Measurements from ENCODE around the gene DIS3L2.

DIS3L2 gene

GRCh38 chr2:232351686-232352510 is 390.4 kb downstream of the DIS3L2 start:
- no peak for TF ChIP-seq SIN3A (IDR thresholded peaks at IDR 0.05; ENCODE audit: borderline replicate concordance, insufficient read depth, low read length)
- no peak for TF ChIP-seq POLR2AphosphoS5 (IDR thresholded peaks at IDR 0.05; ENCODE audit: low read depth, low read length)
- TF ChIP-seq REST (IDR thresholded peaks at IDR 0.05; ENCODE audit: insufficient read depth in 1 of 2, low read depth in 2 of 2, low read length in 2 of 2) = no peak
- no peak for TF ChIP-seq FOXP2 (optimal IDR thresholded peaks at IDR 0.05; ENCODE audit: borderline replicate concordance, extremely low read depth, extremely low read length, insufficient read depth)

DNA sequence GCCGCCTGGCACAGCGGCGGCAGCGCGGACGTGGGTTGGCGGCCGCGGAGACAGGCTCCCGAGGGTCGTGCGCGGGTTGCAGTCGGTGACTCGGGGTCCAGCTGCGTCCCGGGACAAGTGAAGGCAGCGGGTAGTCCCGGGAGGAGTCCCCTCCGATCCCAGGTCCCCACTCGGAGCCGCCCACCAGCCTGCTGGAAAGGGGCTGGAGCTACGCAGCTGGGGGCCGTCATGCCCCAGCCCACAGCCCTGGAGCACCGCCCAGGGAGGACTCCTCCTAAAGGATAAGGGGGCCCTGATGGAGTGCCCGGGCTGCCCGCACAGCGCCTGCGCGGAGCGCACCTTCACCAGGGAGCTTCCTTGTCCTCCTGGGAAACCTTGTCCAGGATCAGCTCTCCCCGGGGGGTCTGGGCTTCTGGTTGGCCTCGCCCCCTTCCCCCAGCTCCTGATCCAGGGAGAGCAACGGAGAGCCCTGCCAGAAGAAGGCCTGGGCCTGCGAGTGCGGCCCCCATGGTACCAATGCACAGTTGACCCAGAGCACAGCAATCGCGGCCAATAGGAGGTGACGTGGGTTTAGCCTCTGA is 391.1 kb downstream of the DIS3L2 start:
- TF ChIP-seq TAF1 (IDR thresholded peaks at IDR 0.05; ENCODE audit: borderline replicate concordance, insufficient read depth, low read length) (no peak), REST (IDR thresholded peaks at IDR 0.05; ENCODE audit: insufficient read depth in 1 of 2, low read depth in 2 of 2, low read length in 2 of 2) (no peak), SIN3A (IDR thresholded peaks at IDR 0.05; ENCODE audit: borderline replicate concordance, insufficient read depth, low read length) (no peak)

DNA sequence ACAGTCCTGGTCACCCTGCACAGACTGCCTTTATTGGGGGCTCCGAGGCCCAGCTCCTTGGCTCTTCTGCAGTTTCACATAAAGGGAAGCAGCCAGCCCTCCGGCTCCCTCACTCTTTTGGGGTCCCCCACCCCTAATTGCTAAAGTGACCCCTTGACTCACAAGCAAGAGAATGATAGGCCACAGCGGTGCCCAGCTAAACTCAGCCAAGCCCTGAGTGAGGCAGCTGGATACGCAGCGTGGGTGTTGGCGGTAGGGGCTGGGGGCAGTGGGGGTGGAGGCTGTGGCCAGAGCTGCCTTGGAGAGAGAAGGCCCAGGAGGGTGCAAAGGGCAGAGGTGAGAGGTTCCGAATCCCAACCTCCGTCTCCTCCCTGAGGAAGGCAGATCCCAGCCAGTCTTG is 391.6 kb downstream of the DIS3L2 start:
- TF ChIP-seq SIN3A (IDR thresholded peaks at IDR 0.05; ENCODE audit: borderline replicate concordance, insufficient read depth, low read length) (no peak), POLR2AphosphoS5 (IDR thresholded peaks at IDR 0.05; ENCODE audit: low read depth, low read length) (no peak), REST (IDR thresholded peaks at IDR 0.05; ENCODE audit: insufficient read depth in 1 of 2, low read depth in 2 of 2, low read length in 2 of 2) (no peak), FOXP2 (optimal IDR thresholded peaks at IDR 0.05; ENCODE audit: borderline replicate concordance, extremely low read depth, extremely low read length, insufficient read depth) (no peak), TAF1 (IDR thresholded peaks at IDR 0.05; ENCODE audit: borderline replicate concordance, insufficient read depth, low read length) (no peak)

- TF ChIP-seq FOXP2 (optimal IDR thresholded peaks at IDR 0.05; ENCODE audit: borderline replicate concordance, extremely low read depth, extremely low read length, insufficient read depth) = no peak
- TF ChIP-seq TAF1 (IDR thresholded peaks at IDR 0.05; ENCODE audit: borderline replicate concordance, insufficient read depth, low read length) = no peak
- TF ChIP-seq REST (IDR thresholded peaks at IDR 0.05; ENCODE audit: insufficient read depth in 1 of 2, low read depth in 2 of 2, low read length in 2 of 2) = no peak
- TF ChIP-seq SIN3A (IDR thresholded peaks at IDR 0.05; ENCODE audit: borderline replicate concordance, insufficient read depth, low read length) = no peak
- no peak for TF ChIP-seq POLR2AphosphoS5 (IDR thresholded peaks at IDR 0.05; ENCODE audit: low read depth, low read length)
Measured at GRCh38 chr2:232353660-232354059, 392.1 kb downstream of the DIS3L2 start.

Data from PFSK-1 (cell line).